ENCODE measurements around the gene AUNIP.
"Not testable (repeated sequence)": the region's sequence is repeated elsewhere in the genome, so short reads cannot be mapped to it uniquely, and the experiment has no call there.

The AUNIP gene

DNA sequence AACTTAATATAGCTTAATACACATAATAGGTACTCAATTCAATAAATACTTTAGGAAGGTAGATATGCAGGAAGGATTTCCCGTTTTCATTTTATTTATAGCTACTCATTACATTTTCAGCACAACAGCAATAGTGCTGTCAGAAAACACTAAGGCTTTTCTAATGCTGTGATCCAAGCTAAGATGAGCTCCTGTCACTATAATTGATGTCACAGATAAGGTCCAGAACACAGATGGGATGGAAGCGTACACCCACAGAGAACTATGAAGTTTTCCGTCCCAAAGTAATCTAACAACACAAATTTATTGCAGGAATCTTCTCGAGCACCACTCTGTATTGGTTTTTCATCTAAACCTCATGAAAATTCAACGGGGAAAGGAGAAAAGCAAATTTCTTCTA is 13.6 kb downstream of the AUNIP start:
- Histone ChIP-seq H3K27me3 (ENCODE audit: insufficient read depth, poor library complexity, severe bottlenecking) (no peaks in the 10 kb centered on the region), H3K27ac (replicated peaks) (no peak overlapping the region), H3K4me3 (replicated peaks; ENCODE audit: insufficient read depth, low read length) (no peak overlapping the region)
- TF ChIP-seq SPI1 (IDR thresholded peaks at IDR 0.05; ENCODE audit: borderline replicate concordance, low read depth) (no peak), POLR2AphosphoS5 (IDR thresholded peaks at IDR 0.05; ENCODE audit: low read depth) (no peak), GABPA (IDR thresholded peaks at IDR 0.05; ENCODE audit: low read depth) (no peak)
- TF ChIP-seq, protein P1, sequence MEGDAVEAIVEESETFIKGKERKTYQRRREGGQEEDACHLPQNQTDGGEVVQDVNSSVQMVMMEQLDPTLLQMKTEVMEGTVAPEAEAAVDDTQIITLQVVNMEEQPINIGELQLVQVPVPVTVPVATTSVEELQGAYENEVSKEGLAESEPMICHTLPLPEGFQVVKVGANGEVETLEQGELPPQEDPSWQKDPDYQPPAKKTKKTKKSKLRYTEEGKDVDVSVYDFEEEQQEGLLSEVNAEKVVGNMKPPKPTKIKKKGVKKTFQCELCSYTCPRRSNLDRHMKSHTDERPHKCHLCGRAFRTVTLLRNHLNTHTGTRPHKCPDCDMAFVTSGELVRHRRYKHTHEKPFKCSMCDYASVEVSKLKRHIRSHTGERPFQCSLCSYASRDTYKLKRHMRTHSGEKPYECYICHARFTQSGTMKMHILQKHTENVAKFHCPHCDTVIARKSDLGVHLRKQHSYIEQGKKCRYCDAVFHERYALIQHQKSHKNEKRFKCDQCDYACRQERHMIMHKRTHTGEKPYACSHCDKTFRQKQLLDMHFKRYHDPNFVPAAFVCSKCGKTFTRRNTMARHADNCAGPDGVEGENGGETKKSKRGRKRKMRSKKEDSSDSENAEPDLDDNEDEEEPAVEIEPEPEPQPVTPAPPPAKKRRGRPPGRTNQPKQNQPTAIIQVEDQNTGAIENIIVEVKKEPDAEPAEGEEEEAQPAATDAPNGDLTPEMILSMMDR (IDR thresholded peaks at IDR 0.05; ENCODE audit: insufficient read depth, low read length): no peak
- TF ChIP-seq, protein P2, sequence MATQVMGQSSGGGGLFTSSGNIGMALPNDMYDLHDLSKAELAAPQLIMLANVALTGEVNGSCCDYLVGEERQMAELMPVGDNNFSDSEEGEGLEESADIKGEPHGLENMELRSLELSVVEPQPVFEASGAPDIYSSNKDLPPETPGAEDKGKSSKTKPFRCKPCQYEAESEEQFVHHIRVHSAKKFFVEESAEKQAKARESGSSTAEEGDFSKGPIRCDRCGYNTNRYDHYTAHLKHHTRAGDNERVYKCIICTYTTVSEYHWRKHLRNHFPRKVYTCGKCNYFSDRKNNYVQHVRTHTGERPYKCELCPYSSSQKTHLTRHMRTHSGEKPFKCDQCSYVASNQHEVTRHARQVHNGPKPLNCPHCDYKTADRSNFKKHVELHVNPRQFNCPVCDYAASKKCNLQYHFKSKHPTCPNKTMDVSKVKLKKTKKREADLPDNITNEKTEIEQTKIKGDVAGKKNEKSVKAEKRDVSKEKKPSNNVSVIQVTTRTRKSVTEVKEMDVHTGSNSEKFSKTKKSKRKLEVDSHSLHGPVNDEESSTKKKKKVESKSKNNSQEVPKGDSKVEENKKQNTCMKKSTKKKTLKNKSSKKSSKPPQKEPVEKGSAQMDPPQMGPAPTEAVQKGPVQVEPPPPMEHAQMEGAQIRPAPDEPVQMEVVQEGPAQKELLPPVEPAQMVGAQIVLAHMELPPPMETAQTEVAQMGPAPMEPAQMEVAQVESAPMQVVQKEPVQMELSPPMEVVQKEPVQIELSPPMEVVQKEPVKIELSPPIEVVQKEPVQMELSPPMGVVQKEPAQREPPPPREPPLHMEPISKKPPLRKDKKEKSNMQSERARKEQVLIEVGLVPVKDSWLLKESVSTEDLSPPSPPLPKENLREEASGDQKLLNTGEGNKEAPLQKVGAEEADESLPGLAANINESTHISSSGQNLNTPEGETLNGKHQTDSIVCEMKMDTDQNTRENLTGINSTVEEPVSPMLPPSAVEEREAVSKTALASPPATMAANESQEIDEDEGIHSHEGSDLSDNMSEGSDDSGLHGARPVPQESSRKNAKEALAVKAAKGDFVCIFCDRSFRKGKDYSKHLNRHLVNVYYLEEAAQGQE (IDR thresholded peaks at IDR 0.05; ENCODE audit: insufficient replicate concordance, low read depth): no peak
- no peak for DNase-seq (ENCODE audit: low read depth in 1 of 2, low spot score in 1 of 2)

DNA sequence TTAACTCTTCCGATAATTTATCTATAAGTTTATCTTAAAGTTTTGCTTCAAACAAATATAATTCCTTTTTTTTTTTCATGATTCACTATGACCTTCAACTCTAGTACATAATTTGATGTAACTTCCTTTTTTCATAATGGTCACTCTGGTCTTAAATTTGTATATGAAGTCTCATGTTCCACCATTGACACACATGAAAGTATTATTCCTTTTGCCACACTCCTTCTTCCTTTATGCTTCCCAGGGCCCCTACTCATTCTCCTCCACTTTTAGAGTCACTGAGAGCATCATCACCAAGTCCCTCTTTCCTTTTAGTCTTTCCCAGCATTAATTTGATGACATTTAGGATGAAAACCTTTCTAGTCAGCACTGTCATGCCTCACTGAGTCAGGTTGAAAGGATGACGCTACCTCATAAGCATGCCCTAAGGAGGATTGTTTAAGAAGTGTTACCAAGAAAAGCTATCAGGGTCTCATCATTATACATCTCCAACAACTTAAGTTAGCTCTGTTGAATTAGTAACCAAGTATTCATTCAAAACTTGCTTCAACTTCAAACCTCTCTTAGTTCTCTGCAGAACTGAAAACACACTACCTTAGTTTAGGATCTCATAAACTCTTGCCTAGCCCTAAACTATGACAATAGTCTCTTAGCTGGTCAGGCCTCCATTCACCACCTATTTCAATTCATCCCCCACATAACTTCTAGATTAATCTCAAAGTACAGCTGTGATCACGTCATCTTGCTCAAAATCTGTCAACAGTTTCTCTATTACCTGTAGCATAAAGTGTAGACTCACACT is 14.5 kb downstream of the AUNIP start:
- DNase-seq (ENCODE audit: low read depth in 1 of 2, low spot score in 1 of 2): no peak
- no peaks in the 10 kb centered on the region for H3K27me3 ChIP-seq (ENCODE audit: insufficient read depth, poor library complexity, severe bottlenecking)
- TF ChIP-seq, protein P2 (IDR thresholded peaks at IDR 0.05; ENCODE audit: insufficient replicate concordance, low read depth): no peak
- TF ChIP-seq, protein P1 (IDR thresholded peaks at IDR 0.05; ENCODE audit: insufficient read depth, low read length): no peak
- TF ChIP-seq SPI1 (IDR thresholded peaks at IDR 0.05; ENCODE audit: borderline replicate concordance, low read depth): no peak
- TF ChIP-seq GABPA (IDR thresholded peaks at IDR 0.05; ENCODE audit: low read depth): no peak
- TF ChIP-seq POLR2AphosphoS5 (IDR thresholded peaks at IDR 0.05; ENCODE audit: low read depth): no peak
- no peak overlapping the region for H3K4me3 ChIP-seq (replicated peaks; ENCODE audit: insufficient read depth, low read length)
- H3K27ac ChIP-seq (replicated peaks): no peak overlapping the region

DNA sequence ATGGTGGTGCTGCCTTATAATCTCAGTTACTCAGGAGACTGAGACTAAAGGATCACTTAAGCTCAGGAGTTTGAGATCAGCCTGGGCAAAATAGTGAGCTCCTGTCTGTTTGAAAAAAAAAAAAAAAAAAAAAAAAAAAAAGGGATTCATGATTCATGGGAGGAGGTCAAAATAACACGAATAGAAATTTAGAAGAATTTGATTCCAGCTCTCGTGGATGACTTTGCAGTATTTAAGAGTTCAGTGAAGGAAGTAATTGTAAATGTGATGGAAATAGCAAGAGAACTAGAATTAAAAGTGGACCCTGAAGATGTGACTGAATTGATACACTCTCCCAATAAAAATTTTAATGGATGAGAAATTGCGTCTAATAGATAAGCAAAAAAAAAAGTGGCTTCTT is 15.8 kb downstream of the AUNIP start:
- TF ChIP-seq GABPA (IDR thresholded peaks at IDR 0.05; ENCODE audit: low read depth) (no peak), SPI1 (IDR thresholded peaks at IDR 0.05; ENCODE audit: borderline replicate concordance, low read depth) (no peak), POLR2AphosphoS5 (IDR thresholded peaks at IDR 0.05; ENCODE audit: low read depth) (no peak)
- TF ChIP-seq, protein P1 (IDR thresholded peaks at IDR 0.05; ENCODE audit: insufficient read depth, low read length): no peak
- TF ChIP-seq, protein P2 (IDR thresholded peaks at IDR 0.05; ENCODE audit: insufficient replicate concordance, low read depth): no peak
- DNase-seq (ENCODE audit: low read depth in 1 of 2, low spot score in 1 of 2): no peak
- no peaks in the 10 kb centered on the region for H3K27me3 ChIP-seq (ENCODE audit: insufficient read depth, poor library complexity, severe bottlenecking)
- no peak overlapping the region for H3K27ac ChIP-seq (replicated peaks)
- no peak overlapping the region for H3K4me3 ChIP-seq (replicated peaks; ENCODE audit: insufficient read depth, low read length)

DNA sequence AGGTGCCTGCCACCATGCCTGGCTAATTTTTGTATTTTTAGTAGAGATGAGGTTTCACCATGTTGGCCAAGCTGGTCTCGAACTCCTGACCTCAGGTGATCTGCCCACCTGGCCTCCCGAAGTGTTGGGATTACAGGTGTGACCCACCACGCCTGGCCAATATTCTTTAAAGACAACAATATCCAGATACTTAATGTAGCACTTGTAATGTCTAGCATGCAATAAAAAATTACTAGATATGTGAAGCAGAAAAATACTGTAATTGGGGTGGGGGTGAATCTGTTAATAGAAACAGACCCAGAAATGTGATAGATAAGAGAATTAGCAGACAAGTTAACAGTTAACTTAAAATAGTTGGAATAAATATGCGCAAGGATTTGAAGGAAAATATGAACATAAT is 19.4 kb downstream of the AUNIP start:
- H3K27ac ChIP-seq (replicated peaks); H3K4me3 ChIP-seq (replicated peaks; ENCODE audit: insufficient read depth, low read length); DNase-seq (ENCODE audit: low read depth in 1 of 2, low spot score in 1 of 2); H3K27me3 ChIP-seq (ENCODE audit: insufficient read depth, poor library complexity, severe bottlenecking): not testable (repeated sequence)
